Inferior parietal cortex (tissue), 1 donor: ENCODE data around the gene CTSO.
"Not testable (repeated sequence)": the region's sequence is repeated elsewhere in the genome, so short reads cannot be mapped to it uniquely, and the experiment has no call there.

Experiments used
- DNase-seq: peaks from one replicate; pipeline ENCODE4 v3.0.0-alpha.2; 2016; ENCODE audit errors: extremely low spot score

The CTSO gene

DNA sequence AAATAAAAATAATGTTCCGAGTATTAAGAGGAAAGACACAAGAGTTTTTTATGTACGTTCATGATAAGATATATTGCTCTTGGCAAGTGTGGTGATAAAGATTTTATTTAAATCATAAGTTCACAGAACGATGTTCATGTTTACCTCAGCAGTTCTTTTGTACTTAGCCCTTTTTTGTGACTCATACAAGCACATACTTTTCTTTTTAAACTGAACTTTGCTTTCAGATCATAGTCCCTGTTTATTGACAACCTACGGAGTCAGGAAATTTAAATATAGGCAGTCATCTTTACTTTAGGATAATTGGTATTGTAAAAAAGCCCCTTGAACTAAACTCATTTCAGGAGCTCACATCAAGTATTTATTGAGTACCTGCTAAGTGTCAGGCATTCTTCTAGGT lies 1.3 kb upstream of the CTSO start:
- no peak for DNase-seq

GRCh38 chr4:155954118-155954685 lies 536 bp upstream of the CTSO start:
- DNase-seq = no peak

- DNase-seq = no peak
These were observed 1.2 kb downstream of the CTSO start for GRCh38 chr4:155952501-155952901.

DNA sequence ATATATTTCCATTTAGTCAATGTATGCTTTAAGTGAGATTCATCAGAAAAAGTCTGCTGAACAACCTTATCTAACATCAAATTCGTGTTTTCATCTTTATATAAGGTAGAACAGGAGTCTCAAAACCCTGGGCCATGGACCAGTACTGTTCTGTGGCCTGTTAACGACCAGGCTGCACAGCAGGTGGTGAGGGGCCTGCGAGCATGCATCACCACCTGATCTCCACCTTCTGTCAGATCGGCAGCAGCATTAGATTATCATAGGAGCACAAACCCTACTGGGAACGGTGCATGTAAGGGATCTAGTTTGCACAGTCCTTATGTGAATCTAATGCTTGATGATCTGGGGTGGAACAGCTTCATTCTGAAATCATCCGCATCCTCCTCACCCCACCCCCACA lies 3.2 kb downstream of the CTSO start:
- no peak for DNase-seq

- no peak for DNase-seq
These were observed 5.1 kb downstream of the CTSO start for GRCh38 chr4:155948541-155948940.

- no peak for DNase-seq
These were observed 7.2 kb downstream of the CTSO start for GRCh38 chr4:155946486-155946885.

DNA sequence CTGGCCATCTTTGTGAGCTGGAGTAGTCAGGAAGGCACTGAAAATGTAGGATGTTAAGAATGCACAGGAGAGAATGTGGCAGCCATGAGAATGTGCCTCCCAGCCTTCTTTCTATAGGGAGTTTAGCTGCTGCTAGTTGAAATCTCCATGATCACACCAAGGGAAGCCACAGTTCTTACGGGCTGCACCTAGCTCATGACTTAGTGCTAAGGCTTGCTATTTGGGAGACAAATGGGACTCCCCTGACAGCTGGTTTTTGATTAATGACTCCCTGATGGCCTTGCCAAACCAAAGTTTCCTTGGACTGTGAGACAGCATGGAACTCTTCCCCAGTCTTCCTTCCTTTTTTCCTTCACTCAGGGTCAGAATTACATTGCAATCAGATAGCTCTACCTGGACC lies 9.2 kb downstream of the CTSO start:
- DNase-seq = no peak

DNA sequence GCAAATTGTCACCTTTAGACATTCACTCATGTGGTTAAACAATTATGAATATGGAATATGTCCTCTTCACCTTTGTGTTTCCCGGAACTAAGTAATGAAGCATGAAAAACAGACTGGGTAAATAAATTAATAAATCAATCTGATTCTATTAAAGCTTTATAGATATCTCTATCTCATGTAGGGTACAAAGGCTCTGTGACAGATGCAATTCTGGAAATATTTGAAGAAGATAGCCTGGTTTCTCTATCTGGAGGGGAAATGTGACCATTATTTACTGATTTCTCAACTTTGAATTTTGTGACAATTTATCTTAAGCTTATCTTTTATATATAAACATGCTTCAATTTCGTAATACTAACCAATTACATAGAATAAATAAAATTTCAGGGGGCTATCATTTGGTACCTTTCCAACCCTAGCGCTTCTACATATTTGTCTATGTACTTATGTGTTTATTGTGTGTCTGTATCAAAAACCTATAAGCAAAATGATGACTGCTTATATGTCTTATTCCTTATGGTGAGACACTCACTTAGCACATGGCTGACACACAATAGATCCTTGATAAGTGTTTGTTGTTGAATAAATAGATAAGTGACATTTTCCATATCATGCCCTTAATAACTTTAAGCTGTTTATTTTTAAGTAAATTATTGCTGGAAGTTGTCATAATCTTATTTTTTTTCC lies 9.9 kb downstream of the CTSO start:
- no peak for DNase-seq

DNA sequence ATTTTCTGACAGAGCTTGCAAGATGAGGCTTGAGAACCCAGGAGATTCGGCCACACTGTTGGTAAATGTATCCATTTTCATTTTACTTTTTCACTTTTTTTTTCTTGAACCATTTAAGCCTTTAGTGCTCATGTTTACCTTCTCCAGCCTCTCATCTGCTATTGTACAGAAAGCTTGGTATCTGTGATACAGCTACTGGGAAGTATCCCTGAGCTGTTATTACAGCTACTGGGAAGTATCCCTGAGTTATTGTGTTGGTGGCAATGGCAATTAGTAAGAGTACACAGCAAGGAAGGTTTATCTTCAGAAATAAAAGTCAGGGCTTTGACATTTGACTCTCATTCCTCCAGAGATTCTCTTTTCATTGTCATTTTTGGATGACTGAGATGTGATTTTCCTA lies 11.8 kb downstream of the CTSO start:
- DNase-seq = no peak

DNA sequence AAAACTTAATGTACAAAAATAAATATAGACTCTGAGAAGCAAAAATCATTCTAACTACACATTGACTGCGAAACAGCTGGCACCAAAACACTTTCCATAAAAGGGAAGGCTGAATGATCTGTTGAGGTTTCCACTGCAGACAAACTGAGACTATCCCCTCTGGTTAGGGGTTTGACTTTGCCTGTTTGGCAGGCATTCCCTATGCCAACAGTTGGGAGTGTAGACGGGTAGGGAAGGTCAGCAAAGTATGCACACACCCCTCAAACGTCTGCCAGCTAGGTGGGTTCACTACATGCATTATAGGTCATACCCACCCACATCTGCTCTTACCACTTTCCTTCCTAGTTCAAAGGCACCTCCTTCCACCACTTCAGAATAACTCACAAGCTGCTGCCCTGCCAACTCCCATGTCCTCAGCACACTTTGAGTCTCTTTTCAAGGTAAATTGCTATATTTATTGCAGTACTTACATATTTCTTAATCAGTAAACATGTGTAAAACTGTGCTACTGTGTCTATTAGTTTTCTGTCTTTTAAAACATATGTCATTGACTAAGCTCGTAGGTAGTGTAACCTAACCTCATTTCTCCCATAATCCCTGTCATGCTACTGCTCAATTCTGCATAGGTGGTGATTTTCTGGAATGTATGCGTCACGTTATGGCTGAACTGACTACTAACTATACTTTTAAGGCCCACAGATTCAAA lies 12.4 kb downstream of the CTSO start:
- no peak for DNase-seq

DNA sequence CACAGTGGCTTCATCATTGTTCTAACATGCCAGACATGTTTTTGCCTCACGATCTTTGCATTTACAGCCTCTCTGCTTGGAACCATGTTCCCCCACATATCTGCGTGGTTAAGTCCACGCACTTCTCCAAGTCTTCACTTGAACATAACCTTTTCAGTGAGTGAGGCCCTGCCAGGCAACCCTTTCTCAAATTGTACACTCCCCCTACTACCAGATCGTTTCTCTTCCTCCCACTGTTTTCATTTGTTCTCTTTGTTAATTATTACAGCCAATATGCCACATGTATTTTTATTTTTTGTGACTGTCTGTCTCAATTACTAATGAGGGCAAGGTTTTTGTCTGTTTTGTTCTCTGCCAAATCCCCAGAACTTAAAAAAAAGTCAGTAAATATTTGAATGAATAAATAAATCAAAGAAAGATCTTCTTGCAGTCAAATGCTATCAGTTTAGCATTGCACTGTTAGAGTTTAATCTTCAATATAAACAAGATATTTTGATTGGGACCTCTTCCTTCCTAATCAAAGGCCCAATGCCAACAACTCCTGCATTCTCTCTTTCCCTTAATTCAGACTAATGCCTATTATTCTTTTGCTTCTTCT lies 18.2 kb downstream of the CTSO start:
- DNase-seq = no peak

DNA sequence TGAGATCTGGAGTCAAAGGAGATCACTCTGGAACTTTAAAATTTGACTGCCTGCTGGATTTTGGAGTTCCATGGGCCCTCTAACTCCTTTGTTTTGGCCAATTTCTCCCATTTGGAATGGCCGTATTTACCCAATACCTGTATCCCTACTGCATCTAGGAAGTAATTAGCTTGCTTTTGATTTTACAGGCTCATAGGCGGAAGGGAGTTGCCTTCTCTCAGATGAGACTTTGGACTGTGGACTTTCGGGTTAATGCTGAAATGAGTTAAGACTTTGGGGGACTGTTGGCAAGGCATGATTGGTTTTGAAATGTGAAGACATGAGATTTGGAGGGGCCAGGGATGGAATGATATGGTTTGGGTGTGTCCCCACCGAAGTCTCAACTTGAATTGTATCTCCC lies 19.0 kb downstream of the CTSO start:
- DNase-seq = not testable (repeated sequence)

DNA sequence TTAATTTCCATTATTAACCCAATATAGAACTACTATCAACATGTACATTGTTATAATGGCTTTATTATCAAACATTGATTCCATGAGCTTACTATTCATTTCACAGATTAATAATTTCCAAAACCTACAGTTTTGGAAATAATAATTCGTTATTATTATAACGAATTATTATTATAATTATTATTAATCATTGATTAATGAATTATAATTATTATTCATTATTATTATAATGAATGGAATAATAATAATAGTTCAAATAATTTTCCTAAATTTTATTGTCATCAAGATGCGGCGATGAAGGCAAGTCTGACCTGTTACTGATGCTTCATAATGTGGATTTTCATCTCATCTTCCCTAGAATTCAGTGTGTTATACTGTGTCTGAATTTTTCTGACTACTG lies 22.0 kb downstream of the CTSO start:
- DNase-seq = no peak

GRCh38 chr4:155930330-155930729 lies 23.3 kb downstream of the CTSO start:
- no peak for DNase-seq

DNA sequence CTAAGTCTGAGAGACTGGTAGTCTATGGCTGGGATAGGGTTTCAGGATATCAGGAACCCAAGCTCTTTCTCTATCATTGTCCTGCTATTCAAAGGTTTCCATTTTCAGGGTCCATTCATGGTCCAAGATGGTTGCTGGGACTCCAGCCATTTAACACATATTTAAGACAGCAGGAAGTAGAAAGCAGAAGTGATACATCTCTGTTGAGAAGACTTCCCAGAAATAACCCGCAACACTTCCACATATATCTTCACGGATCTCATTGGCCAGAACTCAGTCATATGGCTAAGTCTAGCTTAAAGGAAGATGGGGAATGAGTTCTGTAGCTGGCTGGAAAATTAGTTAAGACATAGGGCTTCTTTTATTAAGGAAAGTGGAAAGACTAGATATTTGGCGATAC lies 23.8 kb downstream of the CTSO start:
- no peak for DNase-seq

- no peak for DNase-seq
These were observed 29.0 kb downstream of the CTSO start for GRCh38 chr4:155924637-155925036.

GRCh38 chr4:155921597-155921996 lies 32.1 kb downstream of the CTSO start:
- no peak for DNase-seq

DNA sequence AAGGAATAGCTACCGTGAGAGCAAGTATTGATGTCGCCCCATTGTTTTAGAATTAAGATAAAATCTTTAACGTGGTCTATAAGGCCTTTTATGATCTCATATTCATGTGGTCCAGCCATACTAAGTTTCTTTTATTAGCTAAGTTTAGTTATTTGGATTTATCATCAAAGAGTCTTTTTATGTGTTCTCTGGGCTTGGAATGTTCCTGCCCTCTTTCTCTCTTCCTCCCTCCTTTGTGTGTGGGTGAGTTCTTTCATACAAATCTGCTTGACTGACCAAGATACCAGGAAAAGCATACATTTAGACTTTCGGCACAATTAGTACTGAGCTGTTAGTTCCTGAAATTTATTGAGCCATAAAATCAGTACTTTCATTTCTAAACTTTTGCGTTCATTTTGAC lies 38.9 kb downstream of the CTSO start:
- no peak for DNase-seq

- no peak for DNase-seq
These were observed 41.8 kb downstream of the CTSO start for GRCh38 chr4:155911905-155912304.

DNA sequence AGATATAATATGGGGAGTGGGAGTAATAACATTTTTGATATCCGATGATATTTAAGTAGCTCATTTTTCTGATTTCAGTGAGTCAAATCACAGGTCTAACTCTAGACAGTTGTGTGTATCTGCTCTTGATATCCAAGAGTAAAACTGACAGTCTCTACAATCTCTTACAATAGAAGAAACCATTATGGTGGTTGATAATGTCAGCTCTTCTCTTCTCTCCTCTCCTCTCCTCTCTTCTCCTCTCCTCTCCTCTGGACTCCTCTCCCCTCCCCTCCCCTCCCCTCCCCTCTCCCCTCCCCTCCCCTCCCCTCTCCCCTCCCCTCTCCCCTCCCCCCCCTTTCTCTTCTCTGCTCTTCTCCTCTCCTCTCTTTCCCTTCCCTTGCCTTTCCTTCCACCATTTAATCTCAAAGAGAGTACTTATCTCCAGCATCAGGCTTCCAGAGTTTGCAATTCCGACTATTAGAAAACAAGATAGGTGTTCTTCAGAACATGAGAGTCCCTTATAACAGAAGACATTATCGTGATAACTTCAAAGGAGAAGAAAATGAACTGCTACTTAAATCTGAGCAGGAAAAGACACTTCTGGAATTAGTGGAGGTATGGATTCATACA lies 43.9 kb downstream of the CTSO start:
- no peak for DNase-seq

GRCh38 chr4:155908187-155909139 lies 45.2 kb downstream of the CTSO start:
- no peak for DNase-seq
